ENCODE measurements around the gene LIF. TPM values are rescaled to one million over a fixed set of nuclear protein-coding genes. Genes with fewer than 3 reads are reported as not detected.
A peak's percentile ranks its signal among the peaks of the same experiment; 100 is the strongest.

Gene LIF
- total RNA-seq, 1 experiment from 2014 or later, result 75.4 TPM

- ATAC-seq, result no peak
These were observed 15.6 kb downstream of the LIF start for GRCh38 chr22:30230787-30231461.

More at GRCh38 chr22:30230787-30231461, 15.6 kb downstream of the LIF start:
- intact Hi-C loops (cut with micrococcal nuclease), result no loop called here
- Histone ChIP-seq H3K79me2 (ENCODE audit: insufficient read depth, low read length) (no peaks in the 10 kb centered on the region), H3K9me2 (ENCODE audit: insufficient read depth) (no peaks in the 10 kb centered on the region), H2AFZ (ENCODE audit: low read depth, low read length, poor library complexity, severe bottlenecking) (peak overlapping the region; percentile 50), H3K4me1 (ENCODE audit: control insufficient read depth in 1 of 2, insufficient read depth in 2 of 2, low read length in 2 of 2) (peaks cover 33 to 82% of the 10 kb centered on the region in 2 experiments), H3K4me3 (replicated peaks in 1 of 2; ENCODE audit: low read depth in 1 of 2, low read length in 2 of 2) (no peak overlapping the region), H3K4me2 (ENCODE audit: low read length) (no peak overlapping the region), H3K27me3 (ENCODE audit: insufficient read depth, low read length) (no peaks in the 10 kb centered on the region), H3K36me3 (ENCODE audit: control insufficient read depth in 1 of 2, insufficient read depth in 2 of 2, low read length in 2 of 2) (no peaks in the 10 kb centered on the region), H3K9ac (ENCODE audit: low read length) (no peak overlapping the region), H4K20me1 (ENCODE audit: insufficient read depth) (no peaks in the 10 kb centered on the region), H3K9me3 (ENCODE audit: control insufficient read depth in 1 of 2, insufficient read depth in 1 of 2, low read depth in 1 of 2, low read length in 2 of 2) (no peaks in the 10 kb centered on the region), H3K27ac (ENCODE audit: low read depth, low read length) (no peak overlapping the region; the same call in 1 of the 2 replicates)
- ChIA-PET POLR2A (interaction anchor here (0.6 to 1.7 kb wide), 4 partner anchors 10 to 25 kb away, joined by 3 to 6 read pairs (median 4); no protein-coding TSS in a partner anchor), CTCF (interaction anchor here (0.5 to 0.8 kb wide), 2 partner anchors 57 to 663 kb away, joined by 3 to 4 read pairs; no protein-coding TSS in a partner anchor), RAD21 (ENCODE audit: low non-redundant PET in 1 of 2, low total read pairs in 2 of 2, uncharacterized antibody in 2 of 2, unreplicated experiment in 2 of 2) (interaction anchor here in 1 of 2 experiments (1.2 kb wide), 1 partner anchor 10 kb away, joined by 3 read pairs; no protein-coding TSS in a partner anchor)
- BruUV-seq (replicated peaks), result TSS peak; percentile 77
- no peak for TF ChIP-seq EGR1 (IDR thresholded peaks at IDR 0.05; ENCODE audit: low read depth)
- TF ChIP-seq, protein P1, sequence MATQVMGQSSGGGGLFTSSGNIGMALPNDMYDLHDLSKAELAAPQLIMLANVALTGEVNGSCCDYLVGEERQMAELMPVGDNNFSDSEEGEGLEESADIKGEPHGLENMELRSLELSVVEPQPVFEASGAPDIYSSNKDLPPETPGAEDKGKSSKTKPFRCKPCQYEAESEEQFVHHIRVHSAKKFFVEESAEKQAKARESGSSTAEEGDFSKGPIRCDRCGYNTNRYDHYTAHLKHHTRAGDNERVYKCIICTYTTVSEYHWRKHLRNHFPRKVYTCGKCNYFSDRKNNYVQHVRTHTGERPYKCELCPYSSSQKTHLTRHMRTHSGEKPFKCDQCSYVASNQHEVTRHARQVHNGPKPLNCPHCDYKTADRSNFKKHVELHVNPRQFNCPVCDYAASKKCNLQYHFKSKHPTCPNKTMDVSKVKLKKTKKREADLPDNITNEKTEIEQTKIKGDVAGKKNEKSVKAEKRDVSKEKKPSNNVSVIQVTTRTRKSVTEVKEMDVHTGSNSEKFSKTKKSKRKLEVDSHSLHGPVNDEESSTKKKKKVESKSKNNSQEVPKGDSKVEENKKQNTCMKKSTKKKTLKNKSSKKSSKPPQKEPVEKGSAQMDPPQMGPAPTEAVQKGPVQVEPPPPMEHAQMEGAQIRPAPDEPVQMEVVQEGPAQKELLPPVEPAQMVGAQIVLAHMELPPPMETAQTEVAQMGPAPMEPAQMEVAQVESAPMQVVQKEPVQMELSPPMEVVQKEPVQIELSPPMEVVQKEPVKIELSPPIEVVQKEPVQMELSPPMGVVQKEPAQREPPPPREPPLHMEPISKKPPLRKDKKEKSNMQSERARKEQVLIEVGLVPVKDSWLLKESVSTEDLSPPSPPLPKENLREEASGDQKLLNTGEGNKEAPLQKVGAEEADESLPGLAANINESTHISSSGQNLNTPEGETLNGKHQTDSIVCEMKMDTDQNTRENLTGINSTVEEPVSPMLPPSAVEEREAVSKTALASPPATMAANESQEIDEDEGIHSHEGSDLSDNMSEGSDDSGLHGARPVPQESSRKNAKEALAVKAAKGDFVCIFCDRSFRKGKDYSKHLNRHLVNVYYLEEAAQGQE (IDR thresholded peaks at IDR 0.05; ENCODE audit: low read depth), result no peak
- no peak for TF ChIP-seq JUND (IDR thresholded peaks at IDR 0.05)
- no peak for TF ChIP-seq FOSL1 (IDR thresholded peaks at IDR 0.05; ENCODE audit: low read depth)
- no peak for TF ChIP-seq YY1 (IDR thresholded peaks at IDR 0.05; ENCODE audit: extremely low read depth, insufficient replicate concordance, low read depth, low read length)
- no peak for TF ChIP-seq SP1 (IDR thresholded peaks at IDR 0.05; ENCODE audit: low read depth)
- TF ChIP-seq ELF1 (IDR thresholded peaks at IDR 0.05; ENCODE audit: borderline replicate concordance, low read depth), result no peak
- no peak for TF ChIP-seq SRF (IDR thresholded peaks at IDR 0.05; ENCODE audit: low read depth)
- no peak for TF ChIP-seq ZFX (IDR thresholded peaks at IDR 0.05)
- TF ChIP-seq EZH2phosphoT487 (IDR thresholded peaks at IDR 0.05; ENCODE audit: borderline replicate concordance), result no peak
- TF ChIP-seq CEBPB (IDR thresholded peaks at IDR 0.05; ENCODE audit: low read depth), result no peak
- TF ChIP-seq TCF7L2 (IDR thresholded peaks at IDR 0.05; ENCODE audit: borderline replicate concordance, extremely low read depth, insufficient read depth, insufficient read length), result no peak
- TF ChIP-seq, protein P2, sequence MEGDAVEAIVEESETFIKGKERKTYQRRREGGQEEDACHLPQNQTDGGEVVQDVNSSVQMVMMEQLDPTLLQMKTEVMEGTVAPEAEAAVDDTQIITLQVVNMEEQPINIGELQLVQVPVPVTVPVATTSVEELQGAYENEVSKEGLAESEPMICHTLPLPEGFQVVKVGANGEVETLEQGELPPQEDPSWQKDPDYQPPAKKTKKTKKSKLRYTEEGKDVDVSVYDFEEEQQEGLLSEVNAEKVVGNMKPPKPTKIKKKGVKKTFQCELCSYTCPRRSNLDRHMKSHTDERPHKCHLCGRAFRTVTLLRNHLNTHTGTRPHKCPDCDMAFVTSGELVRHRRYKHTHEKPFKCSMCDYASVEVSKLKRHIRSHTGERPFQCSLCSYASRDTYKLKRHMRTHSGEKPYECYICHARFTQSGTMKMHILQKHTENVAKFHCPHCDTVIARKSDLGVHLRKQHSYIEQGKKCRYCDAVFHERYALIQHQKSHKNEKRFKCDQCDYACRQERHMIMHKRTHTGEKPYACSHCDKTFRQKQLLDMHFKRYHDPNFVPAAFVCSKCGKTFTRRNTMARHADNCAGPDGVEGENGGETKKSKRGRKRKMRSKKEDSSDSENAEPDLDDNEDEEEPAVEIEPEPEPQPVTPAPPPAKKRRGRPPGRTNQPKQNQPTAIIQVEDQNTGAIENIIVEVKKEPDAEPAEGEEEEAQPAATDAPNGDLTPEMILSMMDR (IDR thresholded peaks at IDR 0.05 in 2 of 3, conservative IDR thresholded peaks at IDR 0.05 in 1 of 3; ENCODE audit: borderline replicate concordance in 1 of 3, insufficient read depth in 1 of 3, low read depth in 2 of 3, low read length in 2 of 3), result no peak
- TF ChIP-seq ZBTB33 (IDR thresholded peaks at IDR 0.05; ENCODE audit: extremely low read depth, insufficient replicate concordance, low read length), result no peak
- TF ChIP-seq SIN3A (IDR thresholded peaks at IDR 0.05; ENCODE audit: low read depth), result no peak
- no peak for TF ChIP-seq ATF3 (IDR thresholded peaks at IDR 0.05)
- TF ChIP-seq POLR2A (IDR thresholded peaks at IDR 0.05; ENCODE audit: borderline replicate concordance, extremely low read depth, insufficient read depth, insufficient read length), result no peak
- TF ChIP-seq ZNF274 (IDR thresholded peaks at IDR 0.05; ENCODE audit: low read depth, low read length), result no peak
- DNase-seq (ENCODE audit: low read depth, low spot score), result no peak
